IMR-90 (cell line): ENCODE results near the gene ACTR1A. TPM values are rescaled to one million over a fixed set of nuclear protein-coding genes. Genes with fewer than 3 reads are reported as not detected.

ENCODE experiments used
- ATAC-seq: fragments of 200-7000 bp; cut with Tn5 transposase; 2 replicates; pipeline ENCODE4 v1.9.1; 2020; ENCODE audit warnings: low read depth, mild to moderate bottlenecking, moderate library complexity
- BruUV-seq: library from RNA; stranded (reverse); fragments of 400-500 nt; replicated peaks from 2 replicates; lab custom pipeline; 2021; lab: Mats Ljungman, UMichigan
- CTCF ChIA-PET: fragments of 300-600 bp; formaldehyde crosslinking; extraction: SDS; loops from one replicate; lab custom pipeline; 2021; ENCODE audit warnings: antibody characterized with exemption; lab: Yijun Ruan, JAX
- POLR2A ChIA-PET: fragments of 300-600 bp; sonication (Branson Sonifier 250); formaldehyde crosslinking; loops from one replicate; lab custom pipeline; 2022; ENCODE audit warnings: antibody characterized with exemption; ENCODE audit not compliant: unreplicated experiment; lab: Charles Lee
- DNase-seq: peaks from one replicate; pipeline ENCODE4 v3.0.0; 2013
- H2AFZ ChIP-seq: replicated peaks from 2 replicates; pipeline ENCODE3; 2013; ENCODE audit warnings: low read length, mild to moderate bottlenecking; ENCODE audit not compliant: poor library complexity
- H2AK5ac ChIP-seq: 2 replicates; pipeline ENCODE4 v1.6.1; 2013; ENCODE audit warnings: low read depth, low read length, inconsistent platforms
- H2AK9ac ChIP-seq: replicated peaks from 2 replicates; pipeline ENCODE3; 2013; ENCODE audit warnings: mild to moderate bottlenecking, low read depth, low read length, moderate library complexity; ENCODE audit not compliant: poor library complexity
- H2BK120ac ChIP-seq: 2 replicates; pipeline ENCODE4 v1.6.1; 2013; ENCODE audit warnings: low read depth, low read length, inconsistent platforms
- H2BK15ac ChIP-seq: 3 replicates; pipeline ENCODE4 v1.6.1; 2013; ENCODE audit warnings: low read depth, low read length, inconsistent platforms
- H2BK20ac ChIP-seq: 2 replicates; pipeline ENCODE4 v1.6.1; 2013; ENCODE audit warnings: low read depth, mild to moderate bottlenecking, inconsistent platforms, low read length, moderate library complexity
- H2BK5ac ChIP-seq: 2 replicates; pipeline ENCODE4 v1.6.1; 2013; ENCODE audit warnings: mild to moderate bottlenecking, low read depth, low read length, inconsistent platforms; ENCODE audit not compliant: poor library complexity, severe bottlenecking
- H3K14ac ChIP-seq: replicated peaks from 2 replicates; pipeline ENCODE4 v1.6.1; 2013; ENCODE audit warnings: low read depth, low read length, inconsistent platforms
- H3K18ac ChIP-seq: 2 replicates; pipeline ENCODE4 v1.6.1; 2013; ENCODE audit warnings: low read depth, low read length, control low read depth
- H3K23ac ChIP-seq: 2 replicates; pipeline ENCODE4 v1.6.1; 2013; ENCODE audit warnings: low read depth, low read length, inconsistent platforms
- H3K27ac ChIP-seq: 2 replicates; pipeline ENCODE4 v1.5.1; 2013; ENCODE audit warnings: mild to moderate bottlenecking, control low read depth, low read length; ENCODE audit not compliant: insufficient read depth
- H3K27me3 ChIP-seq: 2 replicates; pipeline ENCODE4 v1.6.1; 2013; ENCODE audit warnings: low read length; ENCODE audit not compliant: control insufficient read depth, insufficient read depth
- H3K36me3 ChIP-seq: 2 replicates; pipeline ENCODE4 v1.6.1; 2013; ENCODE audit warnings: low read length, mixed read lengths; ENCODE audit not compliant: control insufficient read depth, insufficient read depth
- H3K4ac ChIP-seq: 2 replicates; pipeline ENCODE4 v1.6.1; 2013; ENCODE audit warnings: low read depth, low read length, inconsistent platforms
- H3K4me1 ChIP-seq: 2 replicates; pipeline ENCODE4 v1.6.1; 2013; ENCODE audit warnings: low read length, mixed read lengths; ENCODE audit not compliant: control insufficient read depth, insufficient read depth
- H3K4me2 ChIP-seq: 2 replicates; pipeline ENCODE4 v1.6.1; 2013; ENCODE audit warnings: low read depth, mild to moderate bottlenecking, control low read depth, low read length, moderate library complexity
- H3K4me3 ChIP-seq: 2 replicates; pipeline ENCODE4 v1.5.1; 2013; ENCODE audit warnings: low read depth, mild to moderate bottlenecking, control low read depth, low read length, moderate library complexity; ENCODE audit not compliant: insufficient read depth
- H3K56ac ChIP-seq: 2 replicates; pipeline ENCODE4 v1.6.1; 2013; ENCODE audit warnings: low read length, inconsistent platforms; ENCODE audit not compliant: insufficient read depth; ENCODE audit errors: extremely low read depth
- H3K79me1 ChIP-seq, 2 experiments: 2 replicates each; pipeline ENCODE4 v1.6.1; 2013; ENCODE audit warnings: low read length in 2 of 2, inconsistent platforms in 1 of 2, low read depth in 1 of 2
- H3K9ac ChIP-seq: 2 replicates; pipeline ENCODE4 v1.6.1; 2013; ENCODE audit warnings: low read depth, low read length, control low read depth
- H3K9me1 ChIP-seq: 2 replicates; pipeline ENCODE4 v1.6.1; 2013; ENCODE audit warnings: low read length, inconsistent platforms; ENCODE audit not compliant: insufficient read depth
- H3K9me3 ChIP-seq: 2 replicates; pipeline ENCODE4 v1.6.1; 2013; ENCODE audit warnings: low read length; ENCODE audit not compliant: control insufficient read depth, insufficient read depth
- H4K20me1 ChIP-seq: 2 replicates; pipeline ENCODE4 v1.6.1; 2013; ENCODE audit warnings: low read length, inconsistent platforms; ENCODE audit not compliant: insufficient read depth
- H4K5ac ChIP-seq: 2 replicates; pipeline ENCODE4 v1.6.1; 2013; ENCODE audit warnings: mild to moderate bottlenecking, low read depth, low read length, control low read depth
- H4K8ac ChIP-seq, 2 experiments: 2 replicates each; pipeline ENCODE4 v1.6.1; 2013; ENCODE audit warnings: low read depth in 2 of 2, low read length in 2 of 2, control low read depth in 1 of 2, inconsistent platforms in 1 of 2
- H4K91ac ChIP-seq: 2 replicates; pipeline ENCODE4 v1.6.1; 2013; ENCODE audit warnings: low read depth, low read length, inconsistent platforms; ENCODE audit not compliant: insufficient read depth
- CEBPB ChIP-seq: IDR thresholded peaks from 2 replicates; pipeline ENCODE4 v1.6.1; 2012; ENCODE audit warnings: low read depth, low read length, improper control_type of control experiment
- ELK1 ChIP-seq: fragments of 150-350 bp; IDR thresholded peaks from 2 replicates; pipeline ENCODE4 v1.6.1; 2016; ENCODE audit warnings: low read depth, mild to moderate bottlenecking, low read length, moderate library complexity, borderline replicate concordance
- FOS ChIP-seq: fragments of 150-350 bp; IDR thresholded peaks from 2 replicates; pipeline ENCODE4 v1.6.1; 2016; ENCODE audit warnings: low read depth, low read length
- MAFK ChIP-seq: IDR thresholded peaks from 2 replicates; pipeline ENCODE4 v1.6.1; 2012; ENCODE audit warnings: low read depth, low read length, improper control_type of control experiment
- MAZ ChIP-seq: IDR thresholded peaks from 2 replicates; pipeline ENCODE4 v1.6.1; 2012; ENCODE audit warnings: low read depth, mild to moderate bottlenecking, low read length, improper control_type of control experiment, moderate library complexity, borderline replicate concordance
- MXI1 ChIP-seq: IDR thresholded peaks from 2 replicates; pipeline ENCODE4 v1.6.1; 2012; ENCODE audit warnings: low read depth, mild to moderate bottlenecking, low read length, moderate library complexity, borderline replicate concordance
- RAD21 ChIP-seq: IDR thresholded peaks from 2 replicates; pipeline ENCODE4 v1.6.1; 2012; ENCODE audit warnings: low read length, improper control_type of control experiment
- USF2 ChIP-seq: fragments of 150-350 bp; IDR thresholded peaks from 2 replicates; pipeline ENCODE4 v1.6.1; 2017; ENCODE audit warnings: mild to moderate bottlenecking, antibody characterized with exemption, low read length, low read depth
- dilution Hi-C: fragments of 300-500 bp; cut with HindIII; formaldehyde crosslinking; loops from one replicate; pipeline ENCODE4 v1.14.3; 2018; ENCODE audit warnings: low sequenced_read_pairs; ENCODE audit not compliant: unreplicated experiment
- in situ Hi-C: fragments of 300-500 bp; cut with MboI; formaldehyde crosslinking; loops from 3 replicates; pipeline ENCODE4 v1.14.3; 2019; ENCODE audit warnings: low sequenced_read_pairs, inconsistent platforms, mixed read lengths
- intact Hi-C: fragments of 100-400 bp; cut with micrococcal nuclease; formaldehyde crosslinking; loops from 2 replicates; pipeline ENCODE4 v1.10.0; 2022
- polyA plus RNA-seq, 3 experiments: library from polyadenylated mRNA; depleted of rRNA; stranded (reverse); fragments of >200 nt; gene quantifications; 2 replicates each; pipeline ENCODE4 v1.2.3, GENCODE V29; 2012; ENCODE audit warnings: low replicate concordance in 1 of 3
- total RNA-seq: library from RNA; depleted of rRNA; stranded (reverse); fragments of >200 nt; gene quantifications from 2 replicates; pipeline ENCODE4 v1.2.3, GENCODE V29; 2012

Gene ACTR1A
- total and polyA plus RNA-seq, 2 of the 4 experiments (the other 2 are of a cell fraction) = 142 to 157 TPM

- ChIA-PET POLR2A (no interaction called here), CTCF (no interaction called here)
- H4K20me1 ChIP-seq = peaks cover 18% of the 10 kb centered on the region; the same call in 1 of the 2 replicates
- no peak overlapping the region for H4K5ac ChIP-seq
- peaks cover 20 to 32% of the 10 kb centered on the region in 2 experiments for H3K79me1 ChIP-seq
- no peak overlapping the region for H4K91ac ChIP-seq
- H3K9me1 ChIP-seq = peaks cover 9% of the 10 kb centered on the region
- dilution Hi-C loops (no loop called here), intact Hi-C loops (no loop called here), in situ Hi-C loops (no loop called here)
- no peak overlapping the region for H2BK15ac ChIP-seq
- no peak overlapping the region for H3K9ac ChIP-seq
- peaks cover 7% of the 10 kb centered on the region; the same call in 1 of the 2 replicates for H3K36me3 ChIP-seq
- no peak overlapping the region for H3K27ac ChIP-seq
- H2AFZ ChIP-seq = no peak overlapping the region
- no peaks in the 10 kb centered on the region for H3K27me3 ChIP-seq
- no peak overlapping the region for H2BK5ac ChIP-seq
- no peak overlapping the region for H3K56ac ChIP-seq
- H3K9me3 ChIP-seq = no peaks in the 10 kb centered on the region
- no peaks in the 10 kb centered on the region for H3K4me1 ChIP-seq
- H3K4me3 ChIP-seq = no peak overlapping the region
- no peak overlapping the region for H2AK5ac ChIP-seq
- no peak overlapping the region for H2BK20ac ChIP-seq
- TF ChIP-seq MAZ = no peak
- no peak for TF ChIP-seq MAFK
- no peak for TF ChIP-seq CEBPB
- TF ChIP-seq RAD21 = no peak
- TF ChIP-seq MXI1 = no peak
- no peak for TF ChIP-seq ELK1
- no peak for TF ChIP-seq FOS
- TF ChIP-seq USF2 = no peak
- no peak overlapping the region for H4K8ac ChIP-seq
- ATAC-seq (no peak), DNase-seq (no peak)
- no peak overlapping the region for H2BK120ac ChIP-seq
- H3K18ac ChIP-seq = no peak overlapping the region
- no peak overlapping the region for H3K14ac ChIP-seq
- no peak overlapping the region for H3K23ac ChIP-seq
- BruUV-seq = no TSS peak
- no peak overlapping the region for H3K4ac ChIP-seq
- H2AK9ac ChIP-seq = no peak overlapping the region
- no peak overlapping the region for H3K4me2 ChIP-seq
These were observed 34.9 kb upstream of the ACTR1A start for GRCh38 chr10:102537367-102537766.
